GM18517 (cell line): Measurements from ENCODE around the gene CCDC91.

Source experiments
- ATAC-seq: cut with Tn5 transposase; IDR thresholded peaks from one replicate; pipeline ENCODE4 v1.9.1; 2021; ENCODE audit warnings: mild to moderate bottlenecking, moderate library complexity; ENCODE audit not compliant: unreplicated experiment

CCDC91 gene

GRCh38 chr12:28570811-28571210, 380.6 kb downstream of the CCDC91 start:
- no peak for ATAC-seq

GRCh38 chr12:28574746-28575592, 384.7 kb downstream of the CCDC91 start:
- ATAC-seq: no peak

- ATAC-seq: no peak
These were observed 385.4 kb downstream of the CCDC91 start for GRCh38 chr12:28575593-28576205.

- no peak for ATAC-seq
These were observed 388.1 kb downstream of the CCDC91 start for GRCh38 chr12:28578361-28578760.

- ATAC-seq: no peak
These were observed 388.6 kb downstream of the CCDC91 start for GRCh38 chr12:28578833-28579252.

- ATAC-seq: no peak
These were observed 392.6 kb downstream of the CCDC91 start for GRCh38 chr12:28582672-28583376.

- ATAC-seq: no peak
These were observed 393.5 kb downstream of the CCDC91 start for GRCh38 chr12:28583701-28584261.

- no peak for ATAC-seq
These were observed 394.9 kb downstream of the CCDC91 start for GRCh38 chr12:28585146-28585545.

- no peak for ATAC-seq
These were observed 396.2 kb downstream of the CCDC91 start for GRCh38 chr12:28586481-28586880.

GRCh38 chr12:28591831-28592230, 401.6 kb downstream of the CCDC91 start:
- ATAC-seq: no peak
